Measurements from ENCODE around the gene ITGB6.

DNA sequence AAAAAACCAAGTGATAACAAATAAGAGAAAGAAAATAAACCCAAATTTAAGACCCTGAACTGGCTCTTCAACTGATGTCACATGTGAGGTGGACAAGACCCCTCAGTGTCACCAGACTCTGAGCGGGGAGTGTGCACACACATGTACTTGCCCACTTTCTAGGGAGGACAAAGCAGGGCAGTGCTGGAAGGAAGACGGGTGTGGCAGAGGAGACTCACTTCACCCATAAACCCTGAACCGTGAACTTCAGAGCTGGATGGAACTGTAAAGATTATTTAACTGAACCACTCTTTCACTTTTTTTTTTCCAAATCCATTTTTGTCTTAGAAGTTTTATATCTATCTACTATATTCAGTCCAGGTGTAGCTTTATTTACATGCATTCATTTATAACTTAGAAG, 149.9 kb downstream of the ITGB6 start:
- TF ChIP-seq, protein P1, sequence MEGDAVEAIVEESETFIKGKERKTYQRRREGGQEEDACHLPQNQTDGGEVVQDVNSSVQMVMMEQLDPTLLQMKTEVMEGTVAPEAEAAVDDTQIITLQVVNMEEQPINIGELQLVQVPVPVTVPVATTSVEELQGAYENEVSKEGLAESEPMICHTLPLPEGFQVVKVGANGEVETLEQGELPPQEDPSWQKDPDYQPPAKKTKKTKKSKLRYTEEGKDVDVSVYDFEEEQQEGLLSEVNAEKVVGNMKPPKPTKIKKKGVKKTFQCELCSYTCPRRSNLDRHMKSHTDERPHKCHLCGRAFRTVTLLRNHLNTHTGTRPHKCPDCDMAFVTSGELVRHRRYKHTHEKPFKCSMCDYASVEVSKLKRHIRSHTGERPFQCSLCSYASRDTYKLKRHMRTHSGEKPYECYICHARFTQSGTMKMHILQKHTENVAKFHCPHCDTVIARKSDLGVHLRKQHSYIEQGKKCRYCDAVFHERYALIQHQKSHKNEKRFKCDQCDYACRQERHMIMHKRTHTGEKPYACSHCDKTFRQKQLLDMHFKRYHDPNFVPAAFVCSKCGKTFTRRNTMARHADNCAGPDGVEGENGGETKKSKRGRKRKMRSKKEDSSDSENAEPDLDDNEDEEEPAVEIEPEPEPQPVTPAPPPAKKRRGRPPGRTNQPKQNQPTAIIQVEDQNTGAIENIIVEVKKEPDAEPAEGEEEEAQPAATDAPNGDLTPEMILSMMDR (IDR thresholded peaks at IDR 0.05; ENCODE audit: low read depth, low read length): no peak
- TF ChIP-seq, protein P2, sequence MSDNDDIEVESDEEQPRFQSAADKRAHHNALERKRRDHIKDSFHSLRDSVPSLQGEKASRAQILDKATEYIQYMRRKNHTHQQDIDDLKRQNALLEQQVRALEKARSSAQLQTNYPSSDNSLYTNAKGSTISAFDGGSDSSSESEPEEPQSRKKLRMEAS (IDR thresholded peaks at IDR 0.05; ENCODE audit: low read depth, low read length): no peak
- TF ChIP-seq POLR2A (IDR thresholded peaks at IDR 0.05; ENCODE audit: extremely low read depth, insufficient read length): no peak

Data from NB4 (cell line).